Pancreas (tissue), 10 donors: ENCODE measurements around the gene HTN3. TPM values are rescaled to one million over a fixed set of nuclear protein-coding genes. Genes with fewer than 3 reads are reported as not detected.
"Not testable (repeated sequence)": the region's sequence is repeated elsewhere in the genome, so short reads cannot be mapped to it uniquely, and the experiment has no call there.

Experiments
- ATAC-seq, 4 donors: fragments of 200-7000 bp; cut with Tn5 transposase; one replicate each; pipeline versions ENCODE4 v1.8.0 to v1.9.1; 2020; ENCODE audit warnings: mild to moderate bottlenecking in 4 of 4, moderate library complexity in 4 of 4
- DNase-seq, 6 donors: peaks; one replicate each; pipeline ENCODE4 v3.0.0-alpha.2; 2020
- FAIRE-seq: peaks from 2 replicates; lab custom pipeline; 2012; peaks lifted over from hg19 to GRCh38; lab: Jason Lieb, UNC
- H3K27ac ChIP-seq, 4 donors: fragments of 200-600 bp; sonication (generic); 1 replicate in 3 of 4; 2 replicates in 1 of 4; pipeline versions ENCODE4 v1.5.0 to v1.8.0; 2020
- H3K27me3 ChIP-seq, 4 donors: fragments of 200-600 bp; one replicate each; pipeline ENCODE4 v1.8.0; 2021
- H3K36me3 ChIP-seq, 3 donors: fragments of 200-600 bp; sonication (generic) in 1 of 3; one replicate each; pipeline versions ENCODE4 v1.5.0 to v1.8.0; 2020 to 2021
- H3K4me1 ChIP-seq, 3 donors: fragments of 200-600 bp; one replicate each; pipeline ENCODE4 v1.8.0; 2021
- H3K4me3 ChIP-seq, 4 donors: fragments of 200-600 bp; sonication (generic) in 2 of 4; one replicate each; pipeline versions ENCODE4 v1.5.0 to v1.8.0; 2020 to 2021
- H3K9me3 ChIP-seq, 4 donors: fragments of 200-600 bp; one replicate each; pipeline ENCODE4 v1.8.0; 2021
- CTCF ChIP-seq, 4 donors: fragments of 200-600 bp; sonication (generic) in 3 of 4; IDR thresholded peaks; one replicate each; pipeline versions ENCODE4 v1.5.0 to v1.8.0; 2021; ENCODE audit warnings: antibody characterized with exemption in 4 of 4
- WGBS, 2 donors: extraction: QIAGEN DNeasy Blood & Tissue Kit; methylation state at CpG; one replicate each; pipeline ENCODE4 v1.1.7; 2013; 5-methylcytosine and 5-hydroxymethylcytosine counted together
- intact Hi-C, 3 donors: fragments of 100-400 bp; cut with DNase I; formaldehyde crosslinking; loops; one replicate each; pipeline versions ENCODE4 v1.11.1 to v1.14.2; 2022
- polyA plus RNA-seq, 2 donors: library from polyadenylated mRNA; stranded (reverse); fragments of 200-250 nt; gene quantifications; one replicate each; pipeline ENCODE4 v1.2.3, GENCODE V29; 2013
- total RNA-seq, 6 donors: library from RNA; stranded (reverse); fragmentation: NEBNext Ultra II Directional in 4 of 6; extraction: Animal tissue kit (Norgen Biotek cat#: 25700) in 4 of 6; gene quantifications; one replicate each; pipeline versions ENCODE4 v1.2.1 to v1.2.4, GENCODE V29; 2021 to 2023
- donor health status: healthy with polysubstance abuse.
- donor health status: DM: no; HTN: no; CAD: no; lungs with moderate emphysema.
- donor health status: DM: no; HTN: no; CAD: no.
- donor health status: control.
- donor health status: control.
- donor health status: Bipolar disorder and iron deficiency.
- donor health status: DM: yes; HTN: yes; CAD: no.
- donor health status: DM: no; HTN: no; CAD: no.
- donor health status: DM: no; HTN: no; CAD: no.
- donor health status: DM: yes; HTN: yes; CAD: no.

Gene HTN3
- total and polyA plus RNA-seq, 8 donors: not detected

GRCh38 chr4:69995526-69996016 lies 32.7 kb upstream of the HTN3 start, which contains the start of gene STATH:
STATH (plus strand) TSS chr4:69995966; CDS start chr4:69998438, 2,472 bp downstream.
- no peaks in the 10 kb centered on the region for H3K27me3 ChIP-seq
- H3K27ac ChIP-seq: no peak within 1 kb of the TSS
- no peaks in the 10 kb centered on the region for H3K9me3 ChIP-seq
- ATAC-seq (no peak), FAIRE-seq (no peak), DNase-seq (no peak)
- no peaks in the 10 kb centered on the region for H3K4me1 ChIP-seq
- 58 to 76% methylated on average over 3 of the region's 3 CpGs for WGBS, 2 donors
- no peaks in the 10 kb centered on the region for H3K36me3 ChIP-seq
- intact Hi-C loops: no loop called here
- H3K4me3 ChIP-seq: no peak within 1 kb of the TSS
- TF ChIP-seq CTCF (IDR thresholded peaks at IDR 0.05): no peak

- WGBS, 2 donors: 90 to 92% methylated on average over 3 of the region's 3 CpGs
- H3K27me3 ChIP-seq: no peaks in the 10 kb centered on the region
- no peak for ATAC-seq
- H3K36me3 ChIP-seq: no peaks in the 10 kb centered on the region
- no peak for TF ChIP-seq CTCF (IDR thresholded peaks at IDR 0.05)
- FAIRE-seq: no peak
- no peak overlapping the region for H3K4me3 ChIP-seq
- H3K4me1 ChIP-seq: no peaks in the 10 kb centered on the region
- no peaks in the 10 kb centered on the region for H3K9me3 ChIP-seq
- intact Hi-C loops: no loop called here
- DNase-seq: no peak
- no peak overlapping the region for H3K27ac ChIP-seq
Measured at GRCh38 chr4:69999420-69999819, 28.8 kb upstream of the HTN3 start.

- no peak for ATAC-seq
- TF ChIP-seq CTCF (IDR thresholded peaks at IDR 0.05): no peak
- intact Hi-C loops: no loop called here
- Histone ChIP-seq H3K4me1 (no peaks in the 10 kb centered on the region), H3K27me3 (no peaks in the 10 kb centered on the region), H3K4me3 (no peak overlapping the region), H3K27ac (no peak overlapping the region), H3K9me3 (no peaks in the 10 kb centered on the region), H3K36me3 (no peaks in the 10 kb centered on the region)
- WGBS, 2 donors: 67 to 89% methylated on average over 1 of the region's 1 CpG
- no peak for DNase-seq
- FAIRE-seq: no peak
Measured at GRCh38 chr4:70000711-70001110, 27.5 kb upstream of the HTN3 start.

- no peaks in the 10 kb centered on the region for H3K36me3 ChIP-seq
- H3K27ac ChIP-seq: no peak overlapping the region
- no peak for FAIRE-seq
- no peak overlapping the region for H3K4me3 ChIP-seq
- intact Hi-C loops: no loop called here
- no peaks in the 10 kb centered on the region for H3K4me1 ChIP-seq
- no peaks in the 10 kb centered on the region for H3K9me3 ChIP-seq
- no peak for TF ChIP-seq CTCF (IDR thresholded peaks at IDR 0.05)
- no peaks in the 10 kb centered on the region for H3K27me3 ChIP-seq
- ATAC-seq: no peak
- no peak for DNase-seq
Measured at GRCh38 chr4:70002507-70002906, 25.8 kb upstream of the HTN3 start.

- FAIRE-seq: no peak
- no peak for TF ChIP-seq CTCF (IDR thresholded peaks at IDR 0.05)
- Histone ChIP-seq H3K9me3 (no peaks in the 10 kb centered on the region), H3K36me3 (no peaks in the 10 kb centered on the region), H3K4me3 (no peak overlapping the region), H3K27ac (no peak overlapping the region), H3K27me3 (no peaks in the 10 kb centered on the region), H3K4me1 (no peaks in the 10 kb centered on the region)
- no peak for DNase-seq
- 54 to 63% methylated on average over 3 of the region's 3 CpGs for WGBS, 2 donors
- no peak for ATAC-seq
- intact Hi-C loops: no loop called here
Measured at GRCh38 chr4:70008771-70009170, 19.5 kb upstream of the HTN3 start.

- intact Hi-C loops, ATAC-seq, H3K9me3 ChIP-seq, H3K27me3 ChIP-seq, DNase-seq, H3K4me3 ChIP-seq, H3K4me1 ChIP-seq, FAIRE-seq, H3K27ac ChIP-seq, H3K36me3 ChIP-seq: not testable (repeated sequence)
- 80 to 84% methylated on average over 7 to 10 of the region's 10 CpGs for WGBS, 2 donors
Measured at GRCh38 chr4:70019006-70019405, 9.3 kb upstream of the HTN3 start.
